C4-2B (cell line): ENCODE measurements around the gene CLDN1.

ENCODE experiments used
- CTCF ChIP-seq: fragments of 450-650 bp; conservative IDR thresholded peaks from 2 replicates; pipeline ENCODE4 v1.5.1; 2017; ENCODE audit warnings: mild to moderate bottlenecking
- ZFX ChIP-seq: fragments of 450-650 bp; IDR thresholded peaks from 2 replicates; pipeline ENCODE4 v1.6.1; 2017

- TF ChIP-seq CTCF (no peak), ZFX (no peak)
Observed at GRCh38 chr3:190303884-190304283, 18.4 kb downstream of the CLDN1 start.
